Activated naive CD8-positive, alpha-beta T cell treated with anti-CD3 and anti-CD28 coated beads, Interleukin-2, amount 50 U/mL, for 24 hours (primary cell): ENCODE measurements around the gene REEP2.
"Not testable (repeated sequence)": the region's sequence is repeated elsewhere in the genome, so short reads cannot be mapped to it uniquely, and the experiment has no call there.

Experiments used
- ATAC-seq: fragments of 150-1000 bp; cut with Tn5 transposase; one replicate; pipeline ENCODE4 v1.10.0; 2021
- DNase-seq: peaks from one replicate; pipeline ENCODE4 v3.0.0; 2021
- H3K27ac Mint-ChIP-seq: one replicate; pipeline ENCODE4 v1.8.0; 2021; ENCODE audit warnings: mild to moderate bottlenecking, mixed read lengths
- H3K27me3 Mint-ChIP-seq: one replicate; pipeline ENCODE4 v1.8.0; 2021; ENCODE audit warnings: mixed read lengths
- H3K36me3 Mint-ChIP-seq: one replicate; pipeline ENCODE4 v1.8.0; 2021; ENCODE audit warnings: low read depth, mixed read lengths
- H3K4me1 Mint-ChIP-seq: one replicate; pipeline ENCODE4 v1.8.0; 2021; ENCODE audit warnings: mixed read lengths
- H3K4me3 Mint-ChIP-seq: one replicate; pipeline ENCODE4 v1.8.0; 2021; ENCODE audit warnings: mild to moderate bottlenecking, moderate library complexity, mixed read lengths
- H3K9me3 Mint-ChIP-seq: one replicate; pipeline ENCODE4 v1.8.0; 2021; ENCODE audit warnings: mixed read lengths

The REEP2 gene, protein sequence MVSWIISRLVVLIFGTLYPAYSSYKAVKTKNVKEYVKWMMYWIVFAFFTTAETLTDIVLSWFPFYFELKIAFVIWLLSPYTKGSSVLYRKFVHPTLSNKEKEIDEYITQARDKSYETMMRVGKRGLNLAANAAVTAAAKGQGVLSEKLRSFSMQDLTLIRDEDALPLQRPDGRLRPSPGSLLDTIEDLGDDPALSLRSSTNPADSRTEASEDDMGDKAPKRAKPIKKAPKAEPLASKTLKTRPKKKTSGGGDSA

DNA sequence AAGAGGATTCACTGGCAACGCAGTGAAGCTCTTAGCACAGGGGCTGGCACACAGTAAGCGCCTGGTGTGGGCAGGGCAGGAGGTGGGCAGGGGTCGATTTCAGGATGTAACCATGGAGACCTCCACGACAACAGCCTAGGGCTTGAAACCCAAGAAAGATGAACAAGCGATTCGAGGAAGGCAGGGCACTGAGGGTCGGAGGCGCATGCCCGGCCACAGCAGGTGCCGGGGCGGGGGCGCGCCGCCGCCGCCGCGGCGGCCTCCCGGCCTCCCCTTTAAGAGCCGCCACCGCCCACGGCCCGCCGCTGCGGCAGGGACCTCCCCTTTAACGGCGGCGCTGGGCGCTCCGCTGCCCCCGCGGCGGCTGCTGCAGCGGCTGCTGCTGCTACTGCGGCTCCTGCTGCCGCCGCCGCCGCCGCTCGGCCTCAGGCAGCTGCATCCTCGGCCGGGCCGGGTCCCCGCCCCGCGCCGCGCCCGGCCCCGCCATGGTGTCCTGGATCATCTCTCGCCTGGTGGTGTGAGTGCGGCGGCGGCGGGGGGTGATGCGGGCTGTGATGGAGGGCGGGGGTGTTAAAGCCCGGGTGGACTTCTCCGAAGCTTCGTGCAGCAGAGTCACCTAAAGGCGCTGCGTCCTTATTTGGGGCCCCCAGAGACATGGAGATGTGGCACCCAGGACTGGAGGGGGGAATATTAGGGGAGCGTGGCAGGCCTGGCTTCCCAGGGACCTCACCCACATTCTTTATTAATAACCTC lies at the start of gene REEP2:
TSS of gene REEP2 (plus strand) at position 334 of the 753 bp plus-strand sequence. CDS start at position 486, 152 bp downstream.
- ATAC-seq (peak; percentile 74), DNase-seq (peak; percentile 76)
- Mint-ChIP-seq H3K36me3 (peaks cover 7% of the 10 kb centered on the region), H3K9me3 (no peaks in the 10 kb centered on the region), H3K27me3 (no peaks in the 10 kb centered on the region), H3K4me1 (peaks cover 10% of the 10 kb centered on the region), H3K27ac (peak within 1 kb of the TSS; percentile 65), H3K4me3 (peak within 1 kb of the TSS; percentile 71)

- DNase-seq, result no peak
- peaks cover 25% of the 10 kb centered on the region for H3K36me3 Mint-ChIP-seq
- H3K27ac Mint-ChIP-seq, result no peak overlapping the region
These were observed 49.5 kb upstream of the REEP2 start for GRCh38 chr5:138389332-138389731.

DNA sequence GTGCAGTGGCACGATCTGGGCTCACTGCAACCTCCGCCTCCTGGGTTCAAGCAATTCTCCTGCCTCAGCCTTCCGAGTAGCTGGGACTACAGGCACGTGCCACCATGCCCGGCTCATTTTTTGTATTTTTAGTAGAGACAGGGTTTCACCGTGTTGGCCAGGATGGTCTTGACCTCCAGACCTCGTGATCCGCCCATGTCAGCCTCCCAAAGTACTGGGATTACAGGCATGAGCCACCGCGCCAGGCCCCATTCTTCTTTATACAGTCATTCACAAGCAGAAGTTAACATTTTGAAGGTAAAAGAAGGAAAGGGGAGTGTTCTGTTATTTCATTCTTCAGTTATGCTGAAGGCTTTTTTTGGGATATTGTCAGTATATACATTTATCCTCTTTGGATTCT lies 48.9 kb upstream of the REEP2 start:
- peaks cover 25% of the 10 kb centered on the region for H3K36me3 Mint-ChIP-seq
- not testable (repeated sequence) for H3K27me3 Mint-ChIP-seq, H3K9me3 Mint-ChIP-seq, H3K4me1 Mint-ChIP-seq, DNase-seq, H3K4me3 Mint-ChIP-seq, H3K27ac Mint-ChIP-seq, ATAC-seq

More at GRCh38 chr5:138389332-138389731, 49.5 kb upstream of the REEP2 start:
- ATAC-seq, result no peak
- Mint-ChIP-seq H3K4me3 (no peak overlapping the region), H3K27me3 (no peaks in the 10 kb centered on the region), H3K4me1 (no peaks in the 10 kb centered on the region), H3K9me3 (no peaks in the 10 kb centered on the region)

DNA sequence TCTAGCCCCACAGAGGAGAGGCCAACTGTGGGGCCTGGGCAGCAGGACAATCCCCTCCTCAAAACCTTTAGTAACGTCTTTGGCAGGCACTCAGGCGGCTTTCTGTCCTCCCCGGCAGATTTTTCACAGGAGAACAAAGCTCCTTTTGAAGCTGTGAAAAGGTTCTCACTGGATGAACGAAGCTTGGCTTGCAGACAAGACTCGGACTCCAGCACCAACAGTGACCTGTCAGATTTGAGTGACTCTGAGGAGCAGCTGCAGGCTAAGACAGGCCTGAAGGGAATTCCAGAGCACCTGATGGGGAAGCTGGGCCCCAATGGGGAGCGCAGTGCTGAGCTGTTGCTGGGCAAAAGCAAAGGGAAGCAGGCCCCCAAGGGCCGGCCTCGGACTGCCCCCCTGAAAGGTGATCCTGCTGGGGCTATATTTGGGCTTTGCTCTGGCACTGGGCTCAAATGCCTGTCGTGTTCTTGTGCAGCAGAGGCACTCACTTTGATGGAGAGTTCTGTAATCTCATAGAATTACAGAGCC lies 46.9 kb upstream of the REEP2 start:
- H3K9me3 Mint-ChIP-seq, result no peaks in the 10 kb centered on the region
- peaks cover 25% of the 10 kb centered on the region for H3K36me3 Mint-ChIP-seq
- no peak overlapping the region for H3K27ac Mint-ChIP-seq
- no peak for DNase-seq
- H3K27me3 Mint-ChIP-seq, result no peaks in the 10 kb centered on the region
- no peaks in the 10 kb centered on the region for H3K4me1 Mint-ChIP-seq
- no peak overlapping the region for H3K4me3 Mint-ChIP-seq
- no peak for ATAC-seq

DNA sequence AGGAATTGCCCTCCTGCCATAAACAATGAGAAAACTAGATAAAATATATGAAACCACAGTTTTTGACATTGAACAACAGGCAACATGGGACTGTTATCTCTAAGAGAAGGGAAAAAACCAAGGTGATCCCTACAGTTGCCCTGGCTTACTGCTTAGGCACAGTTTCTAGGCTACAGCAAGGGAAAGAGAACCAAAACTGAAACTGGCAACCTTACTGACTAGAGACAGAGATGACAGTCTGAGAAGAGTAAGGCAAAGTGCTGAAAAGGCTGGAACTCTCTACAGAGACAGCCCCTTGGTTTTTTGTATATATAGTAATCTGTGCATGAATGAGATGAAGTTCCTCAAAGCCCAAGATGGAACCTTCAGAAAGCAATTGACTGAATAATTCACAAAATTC lies 36.2 kb upstream of the REEP2 start:
- no peak for DNase-seq
- H3K27ac Mint-ChIP-seq, result no peak overlapping the region
- ATAC-seq, result peak; percentile 49
- H3K4me1 Mint-ChIP-seq, result peaks cover 6% of the 10 kb centered on the region
- peaks cover 42% of the 10 kb centered on the region for H3K36me3 Mint-ChIP-seq
- no peak overlapping the region for H3K4me3 Mint-ChIP-seq
- no peaks in the 10 kb centered on the region for H3K9me3 Mint-ChIP-seq
- no peaks in the 10 kb centered on the region for H3K27me3 Mint-ChIP-seq

DNA sequence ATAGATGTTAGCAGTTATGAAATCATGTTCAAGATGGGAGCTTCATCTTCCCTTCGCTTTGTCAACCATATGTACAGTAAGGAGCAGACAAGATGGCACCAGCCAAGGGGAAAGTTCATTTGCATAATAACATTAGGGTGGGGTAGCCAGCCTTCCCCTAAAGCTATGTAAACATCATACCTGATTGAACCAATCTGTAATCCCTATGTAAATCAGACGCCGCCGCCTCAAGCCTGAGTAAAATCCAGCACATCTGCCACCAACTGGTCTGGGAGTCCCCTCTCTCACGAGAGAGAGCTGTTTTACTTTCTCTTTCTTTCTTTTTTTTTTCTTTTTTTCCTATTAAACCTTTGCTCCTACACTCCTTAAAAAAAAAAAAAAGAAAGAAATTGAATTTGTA lies 30.8 kb upstream of the REEP2 start:
- peak; percentile 63 for ATAC-seq
- Mint-ChIP-seq H3K27me3 (no peaks in the 10 kb centered on the region), H3K9me3 (no peaks in the 10 kb centered on the region), H3K36me3 (peaks cover 20% of the 10 kb centered on the region), H3K4me3 (no peak overlapping the region), H3K27ac (peak overlapping the region; percentile 24), H3K4me1 (peaks cover 8% of the 10 kb centered on the region)
- DNase-seq, result peak; percentile 8

- not testable (repeated sequence) for H3K27me3 Mint-ChIP-seq, H3K27ac Mint-ChIP-seq, H3K9me3 Mint-ChIP-seq, H3K4me3 Mint-ChIP-seq, H3K4me1 Mint-ChIP-seq, ATAC-seq
- DNase-seq, result peak; percentile 25
- H3K36me3 Mint-ChIP-seq, result peaks cover 24% of the 10 kb centered on the region
These were observed 27.7 kb upstream of the REEP2 start for GRCh38 chr5:138410996-138411640.

DNA sequence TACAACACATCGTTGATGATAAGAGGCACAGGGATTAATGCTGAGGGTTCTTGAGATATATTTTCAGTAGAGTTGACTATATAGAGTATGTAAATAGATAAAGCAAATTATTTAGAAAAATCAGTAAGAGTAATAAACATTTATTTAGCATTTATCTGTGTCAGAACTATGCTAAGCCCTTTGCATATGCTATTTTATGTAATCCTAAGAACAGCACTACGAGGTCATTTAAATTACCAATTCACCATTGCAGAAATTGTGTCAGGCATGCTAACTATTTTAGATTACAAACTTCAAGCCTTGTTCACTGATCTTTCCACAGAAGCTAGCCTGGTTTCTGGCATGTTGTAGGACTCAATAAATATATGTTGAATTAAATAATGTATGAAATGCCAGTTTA lies 20.4 kb upstream of the REEP2 start:
- Mint-ChIP-seq H3K9me3 (no peaks in the 10 kb centered on the region), H3K27ac (no peak overlapping the region), H3K4me3 (no peak overlapping the region), H3K36me3 (peaks cover 47% of the 10 kb centered on the region), H3K4me1 (no peaks in the 10 kb centered on the region), H3K27me3 (no peaks in the 10 kb centered on the region)
- ATAC-seq (no peak), DNase-seq (no peak)

DNA sequence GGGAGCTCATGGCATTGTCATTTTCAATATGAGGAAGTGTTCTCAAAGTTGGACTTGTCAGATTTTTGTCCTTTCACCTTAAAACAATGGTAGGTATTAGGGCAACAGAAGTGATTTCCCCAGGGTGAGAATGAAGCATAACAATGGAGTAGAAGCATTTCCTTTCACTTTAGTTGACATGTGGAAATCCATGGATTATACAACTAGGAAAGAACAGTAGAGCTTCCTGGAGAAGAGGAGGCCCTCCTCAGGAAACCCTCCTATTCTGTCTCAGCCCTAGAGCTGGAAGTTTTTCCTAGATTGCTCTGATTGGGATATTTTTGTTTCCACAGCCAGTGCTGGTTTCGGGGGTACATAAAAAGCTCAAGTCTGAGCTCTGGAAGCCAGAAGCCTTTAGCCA lies 13.8 kb upstream of the REEP2 start:
- H3K36me3 Mint-ChIP-seq, result peaks cover 55% of the 10 kb centered on the region
- no peak for ATAC-seq
- DNase-seq, result no peak
- no peaks in the 10 kb centered on the region for H3K4me1 Mint-ChIP-seq
- no peaks in the 10 kb centered on the region for H3K9me3 Mint-ChIP-seq
- no peaks in the 10 kb centered on the region for H3K27me3 Mint-ChIP-seq
- H3K27ac Mint-ChIP-seq, result no peak overlapping the region
- H3K4me3 Mint-ChIP-seq, result no peak overlapping the region

- ATAC-seq (no peak), DNase-seq (no peak)
- H3K4me1 Mint-ChIP-seq, result peaks cover 10% of the 10 kb centered on the region
- peaks cover 16% of the 10 kb centered on the region for H3K36me3 Mint-ChIP-seq
- H3K27me3 Mint-ChIP-seq, result no peaks in the 10 kb centered on the region
- no peaks in the 10 kb centered on the region for H3K9me3 Mint-ChIP-seq
- no peak overlapping the region for H3K4me3 Mint-ChIP-seq
- H3K27ac Mint-ChIP-seq, result no peak overlapping the region
These were observed 2.9 kb upstream of the REEP2 start for GRCh38 chr5:138435943-138436342.

- Mint-ChIP-seq H3K36me3 (peaks cover 10% of the 10 kb centered on the region), H3K27me3 (no peaks in the 10 kb centered on the region), H3K27ac (peak overlapping the region; percentile 65), H3K4me3 (peak overlapping the region; percentile 71), H3K9me3 (no peaks in the 10 kb centered on the region), H3K4me1 (peaks cover 10% of the 10 kb centered on the region)
- DNase-seq (no peak), ATAC-seq (no peak)
These were observed 694 bp upstream of the REEP2 start for GRCh38 chr5:138438003-138438723.

GRCh38 chr5:138439477-138440158 lies 761 bp downstream of the REEP2 start:
- no peak for ATAC-seq
- DNase-seq, result no peak
- H3K4me3 Mint-ChIP-seq, result peak overlapping the region; percentile 69
- H3K27me3 Mint-ChIP-seq, result no peaks in the 10 kb centered on the region
- peaks cover 6% of the 10 kb centered on the region for H3K36me3 Mint-ChIP-seq
- no peaks in the 10 kb centered on the region for H3K9me3 Mint-ChIP-seq
- peaks cover 10% of the 10 kb centered on the region for H3K4me1 Mint-ChIP-seq
- no peak overlapping the region for H3K27ac Mint-ChIP-seq

DNA sequence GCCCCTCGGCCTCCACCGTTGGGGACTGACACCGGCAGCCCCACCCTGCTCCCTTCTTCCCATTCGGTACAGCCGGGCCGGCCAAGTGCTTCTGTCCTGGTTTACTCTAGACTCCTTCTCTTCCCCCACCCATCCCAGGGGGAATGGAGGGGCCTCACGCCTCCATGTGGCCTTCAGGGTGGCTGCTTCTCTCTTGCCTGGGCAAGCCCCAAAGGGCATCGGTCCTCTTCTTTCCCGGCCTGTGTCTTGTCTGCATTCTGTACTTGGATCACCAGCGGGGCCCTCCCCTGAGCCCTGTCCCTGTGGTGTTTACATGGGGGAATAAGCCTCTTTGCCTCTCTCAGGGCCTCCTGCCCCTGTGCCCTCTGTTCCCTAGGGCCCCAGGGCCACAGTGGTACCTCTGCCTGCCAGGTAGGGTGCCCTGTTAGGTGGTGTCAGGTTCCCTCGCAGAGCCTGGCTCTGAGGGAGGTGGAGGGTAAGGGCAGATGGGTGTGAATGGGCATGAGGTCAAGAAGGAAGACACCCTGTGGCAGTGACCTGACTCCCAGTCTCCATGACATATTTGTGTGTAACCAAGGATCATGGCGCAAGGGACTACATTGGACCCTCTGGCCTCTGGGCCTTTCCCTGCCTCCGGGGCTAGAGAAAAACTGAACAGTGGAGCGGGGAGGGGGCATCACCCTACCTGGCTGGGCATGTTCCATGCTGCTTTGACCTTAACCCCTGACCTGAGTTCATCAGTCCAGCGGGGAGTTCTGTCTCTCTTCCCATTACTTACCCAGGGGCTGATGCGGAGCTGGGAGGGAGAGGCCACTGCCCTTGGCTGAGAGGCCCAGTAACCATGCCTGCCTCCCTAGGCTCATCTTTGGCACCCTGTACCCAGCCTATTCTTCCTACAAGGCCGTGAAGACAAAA lies 1.6 kb downstream of the REEP2 start:
- Mint-ChIP-seq H3K27me3 (no peaks in the 10 kb centered on the region), H3K36me3 (peaks cover 2% of the 10 kb centered on the region), H3K4me1 (peaks cover 10% of the 10 kb centered on the region), H3K27ac (no peak overlapping the region), H3K9me3 (no peaks in the 10 kb centered on the region), H3K4me3 (peak overlapping the region; percentile 30)
- no peak for DNase-seq
- ATAC-seq, result no peak
